NCI-H82 (cell line): Measurements from ENCODE around the gene C1orf159.

Experiments
- DNase-seq: peaks from one replicate; lab custom pipeline; 2025; lab: John Stamatoyannopoulos, UW

C1orf159 gene

GRCh38 chr1:1092149-1092855 is 23.6 kb downstream of the C1orf159 start:
- DNase-seq: no peak

GRCh38 chr1:1091344-1092148 is 24.3 kb downstream of the C1orf159 start:
- no peak for DNase-seq

GRCh38 chr1:1090424-1091343 is 25.2 kb downstream of the C1orf159 start:
- DNase-seq: no peak

- no peak for DNase-seq
Measured at GRCh38 chr1:1089731-1090423, 26.0 kb downstream of the C1orf159 start.

GRCh38 chr1:1088801-1089680 is 26.8 kb downstream of the C1orf159 start:
- DNase-seq: no peak

GRCh38 chr1:1088029-1088800 is 27.7 kb downstream of the C1orf159 start:
- DNase-seq: no peak

- no peak for DNase-seq
Measured at GRCh38 chr1:1087351-1088028, 28.4 kb downstream of the C1orf159 start.

GRCh38 chr1:1086911-1087341 is 29.0 kb downstream of the C1orf159 start:
- no peak for DNase-seq

- DNase-seq: no peak
Measured at GRCh38 chr1:1085911-1086841, 29.7 kb downstream of the C1orf159 start.

- no peak for DNase-seq
Measured at GRCh38 chr1:1085171-1085841, 30.6 kb downstream of the C1orf159 start.

- no peak for DNase-seq
Measured at GRCh38 chr1:1084372-1085170, 31.3 kb downstream of the C1orf159 start.

GRCh38 chr1:1083416-1084371 is 32.2 kb downstream of the C1orf159 start:
- DNase-seq: no peak

GRCh38 chr1:1082776-1083415 is 33.0 kb downstream of the C1orf159 start:
- DNase-seq: no peak

- no peak for DNase-seq
Measured at GRCh38 chr1:1082239-1082775, 33.6 kb downstream of the C1orf159 start.
